Breast epithelium (tissue), 3 donors: Measurements from ENCODE around the gene COL6A1.

Experiments used
- POLR2A ChIP-seq: fragments of 450-650 bp; IDR thresholded peaks from one replicate; pipeline ENCODE4 v1.6.1; 2016; ENCODE audit warnings: antibody characterized with exemption, mild to moderate bottlenecking, moderate library complexity
- POLR2AphosphoS5 ChIP-seq, 3 donors: sonication (generic); formaldehyde crosslinking; IDR thresholded peaks; one replicate each; pipeline ENCODE4 v1.6.1; 2017; ENCODE audit warnings: antibody characterized with exemption in 3 of 3
- TF ChIP-seq, protein P1 (sequence below), 3 donors: fragments of 450-650 bp; IDR thresholded peaks; one replicate each; pipeline ENCODE4 v1.5.1; 2016 to 2017; ENCODE audit warnings: antibody characterized with exemption in 3 of 3, mild to moderate bottlenecking in 3 of 3, moderate library complexity in 3 of 3

DNA sequence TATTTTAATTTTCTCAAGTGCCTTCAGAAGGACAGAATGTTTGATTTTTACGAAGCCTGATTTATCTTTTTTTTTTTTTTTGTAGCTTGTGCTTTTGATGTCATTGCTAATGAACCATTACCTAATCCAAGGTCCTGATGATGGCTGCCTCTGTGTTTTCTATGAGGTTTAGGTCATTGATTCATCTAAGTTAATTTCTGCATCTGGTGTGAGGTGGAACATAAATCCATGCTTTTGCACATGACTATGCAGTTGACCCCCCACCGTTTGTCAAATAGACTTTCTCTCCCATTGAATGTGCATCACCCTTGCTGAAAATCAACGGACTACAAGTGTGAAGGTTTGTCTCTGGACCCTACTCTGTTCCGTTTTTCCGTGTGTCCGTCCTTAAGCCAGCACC, 50.5 kb downstream of the COL6A1 start:
- TF ChIP-seq POLR2AphosphoS5 (IDR thresholded peaks at IDR 0.05): no peak
- TF ChIP-seq, protein P1, sequence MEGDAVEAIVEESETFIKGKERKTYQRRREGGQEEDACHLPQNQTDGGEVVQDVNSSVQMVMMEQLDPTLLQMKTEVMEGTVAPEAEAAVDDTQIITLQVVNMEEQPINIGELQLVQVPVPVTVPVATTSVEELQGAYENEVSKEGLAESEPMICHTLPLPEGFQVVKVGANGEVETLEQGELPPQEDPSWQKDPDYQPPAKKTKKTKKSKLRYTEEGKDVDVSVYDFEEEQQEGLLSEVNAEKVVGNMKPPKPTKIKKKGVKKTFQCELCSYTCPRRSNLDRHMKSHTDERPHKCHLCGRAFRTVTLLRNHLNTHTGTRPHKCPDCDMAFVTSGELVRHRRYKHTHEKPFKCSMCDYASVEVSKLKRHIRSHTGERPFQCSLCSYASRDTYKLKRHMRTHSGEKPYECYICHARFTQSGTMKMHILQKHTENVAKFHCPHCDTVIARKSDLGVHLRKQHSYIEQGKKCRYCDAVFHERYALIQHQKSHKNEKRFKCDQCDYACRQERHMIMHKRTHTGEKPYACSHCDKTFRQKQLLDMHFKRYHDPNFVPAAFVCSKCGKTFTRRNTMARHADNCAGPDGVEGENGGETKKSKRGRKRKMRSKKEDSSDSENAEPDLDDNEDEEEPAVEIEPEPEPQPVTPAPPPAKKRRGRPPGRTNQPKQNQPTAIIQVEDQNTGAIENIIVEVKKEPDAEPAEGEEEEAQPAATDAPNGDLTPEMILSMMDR (IDR thresholded peaks at IDR 0.05): no peak
- no peak for TF ChIP-seq POLR2A
